Measurements from ENCODE around the gene MTX2.

The MTX2 gene
- 14.9 to 19.9 reads per million in 2 donors for total RNA-seq

DNA sequence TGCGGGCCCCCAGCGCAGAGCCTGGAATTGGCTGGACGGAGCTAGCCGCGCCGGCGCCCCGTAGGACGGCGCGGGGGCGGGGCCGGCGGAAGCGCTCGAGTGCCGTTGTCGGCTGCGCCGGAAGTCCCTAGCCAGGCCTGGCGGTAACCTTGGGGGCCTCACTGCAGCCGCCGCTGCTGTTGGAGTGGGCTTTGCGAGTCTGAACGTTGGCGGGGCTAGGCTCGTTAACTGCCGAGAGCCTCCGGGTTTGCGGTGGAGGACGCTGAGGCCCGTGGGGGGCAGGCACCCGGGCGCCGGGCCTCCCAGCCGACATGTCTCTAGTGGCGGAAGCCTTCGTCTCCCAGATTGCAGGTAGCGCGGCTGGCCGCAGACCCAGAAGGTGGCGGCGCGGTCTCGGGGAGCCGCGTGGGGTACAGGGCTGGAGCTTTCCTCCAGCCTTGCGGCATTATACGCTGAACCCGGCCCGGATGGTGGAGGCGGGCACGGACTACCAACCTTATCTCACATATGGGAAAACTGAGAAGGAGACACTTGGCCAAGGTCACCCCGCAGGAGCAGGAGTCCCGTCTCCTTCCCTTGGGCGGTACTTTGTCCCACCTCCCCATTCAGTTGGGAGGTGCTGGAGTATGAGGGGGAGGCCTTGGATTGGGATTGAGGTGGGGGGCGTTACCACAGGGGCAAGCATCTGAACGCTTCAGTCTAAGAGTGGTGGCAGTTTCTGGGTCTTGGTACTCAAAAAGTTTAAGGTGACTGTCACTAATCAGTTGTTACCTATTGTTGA is at the start of gene MTX2:
Gene MTX2, plus strand, starts transcription at position 124 of the 781 bp plus-strand sequence. Its CDS starts 188 bp downstream, at position 312.
- peak; percentile 59 for DNase-seq

DNA sequence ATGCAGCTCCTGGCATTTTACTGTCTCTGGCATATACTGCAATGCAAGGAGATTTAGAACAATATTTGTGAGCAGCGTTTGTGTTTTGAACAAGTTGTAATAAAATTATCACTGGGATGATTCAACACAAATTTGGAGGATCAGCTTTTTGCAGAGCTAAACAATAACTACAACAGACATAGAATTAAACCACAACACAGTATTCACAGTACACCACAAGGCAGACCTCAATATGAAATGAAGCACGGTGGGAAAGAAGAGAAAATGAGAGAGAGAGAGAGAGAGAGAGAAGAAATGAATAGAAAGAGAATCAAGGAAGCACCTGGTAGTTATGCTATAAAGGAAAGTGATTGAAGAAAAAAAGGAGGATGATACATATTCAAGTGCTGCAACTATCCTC is 41.4 kb upstream of the MTX2 start:
- DNase-seq: no peak

DNA sequence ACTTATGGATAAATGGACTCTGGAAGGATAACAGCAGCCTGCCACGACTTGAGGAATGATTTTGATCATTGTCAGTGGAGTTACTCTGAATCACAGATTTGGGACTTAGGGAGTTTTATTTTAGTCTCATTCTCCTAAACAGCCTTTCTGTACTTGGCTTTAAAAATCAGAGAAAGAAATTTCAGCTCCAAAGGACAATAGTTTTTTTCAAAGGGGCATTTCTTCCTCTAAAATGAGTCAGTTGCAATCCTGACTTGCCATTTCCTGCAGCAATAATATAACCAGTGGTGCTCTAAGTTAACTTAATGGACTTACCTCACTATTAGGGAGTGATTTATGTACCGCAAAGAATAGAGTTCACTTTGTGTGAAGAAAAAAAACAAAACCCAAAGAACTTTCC is 35.1 kb upstream of the MTX2 start:
- DNase-seq: no peak

DNA sequence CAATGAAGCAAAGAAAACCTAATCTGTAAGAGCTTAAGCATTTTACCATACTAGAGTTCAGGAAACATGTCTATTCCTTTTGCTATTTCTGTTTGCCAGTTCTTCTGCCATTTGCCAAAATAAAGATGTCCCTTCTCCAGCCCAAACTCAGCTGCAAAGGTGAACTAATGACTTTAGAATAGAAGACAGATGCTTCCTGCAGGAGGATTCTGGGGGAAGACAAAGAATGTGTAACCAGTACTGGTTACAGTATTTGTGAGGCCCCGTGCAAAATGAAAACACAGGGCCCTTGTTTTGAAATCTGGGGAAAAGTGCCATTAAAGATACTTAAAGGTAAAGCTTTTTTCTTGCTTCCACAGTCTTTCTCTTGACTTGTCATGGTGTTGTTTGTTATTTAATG is 34.3 kb upstream of the MTX2 start:
- DNase-seq: no peak

DNA sequence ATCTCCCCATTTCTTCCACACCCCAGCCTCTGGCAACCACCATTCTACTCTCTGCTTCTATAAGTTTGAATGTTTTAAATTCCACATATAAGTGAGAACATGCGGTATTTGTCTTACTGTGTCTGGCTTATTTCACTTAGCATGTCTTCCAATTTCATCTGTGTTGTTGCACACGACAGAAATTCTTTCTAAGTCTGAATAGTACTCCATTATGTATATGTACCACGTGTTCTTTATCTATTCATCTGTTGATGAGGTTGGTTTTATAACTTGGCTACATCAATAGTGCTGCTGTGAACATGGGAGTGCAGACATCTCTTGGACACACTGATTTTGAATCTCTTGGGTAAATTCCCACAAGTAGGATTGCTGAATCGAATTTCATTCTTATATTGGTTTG is 31.8 kb upstream of the MTX2 start:
- no peak for DNase-seq

DNA sequence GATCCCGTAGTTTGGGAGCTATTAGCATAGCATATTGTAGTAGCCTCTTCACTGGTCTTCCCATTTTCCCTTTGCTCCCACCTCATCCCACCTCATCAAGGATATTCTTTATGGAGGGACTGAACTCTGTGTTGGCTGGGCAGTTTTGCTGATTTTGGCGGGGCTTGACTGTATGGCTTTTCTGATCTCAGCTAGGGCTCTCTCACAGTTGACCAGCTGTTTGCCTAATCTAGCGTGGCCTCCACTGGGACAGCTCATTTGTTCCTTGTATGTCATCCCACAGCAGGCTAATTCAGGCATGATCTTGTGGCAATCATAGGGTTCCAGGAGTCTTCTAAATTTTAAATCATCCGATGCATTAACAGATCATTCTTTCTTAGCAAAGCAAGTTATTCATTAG is 30.2 kb upstream of the MTX2 start:
- no peak for DNase-seq

GRCh38 chr2:176240301-176240700 is 28.9 kb upstream of the MTX2 start:
- no peak for DNase-seq

DNA sequence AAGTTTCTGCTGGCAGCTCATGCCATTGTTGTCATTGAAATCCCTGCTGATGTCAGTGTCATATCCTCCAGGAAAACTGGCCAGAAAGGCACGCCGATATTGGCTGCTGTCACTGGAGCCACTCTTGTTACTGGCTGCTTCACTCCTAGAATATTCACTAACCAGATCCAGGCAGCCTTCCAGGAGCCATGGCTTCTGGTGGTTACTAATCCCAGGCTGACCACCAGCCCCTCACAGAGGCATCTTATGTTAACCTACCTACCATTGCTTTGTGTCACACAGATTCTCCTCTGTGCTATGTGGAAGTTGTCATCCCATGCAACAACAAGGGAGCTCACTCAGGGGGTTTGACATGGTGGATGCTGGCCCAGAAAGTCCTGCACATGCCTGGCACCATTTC is 27.0 kb upstream of the MTX2 start:
- DNase-seq: no peak

GRCh38 chr2:176246331-176246730 is 22.9 kb upstream of the MTX2 start:
- no peak for DNase-seq

DNA sequence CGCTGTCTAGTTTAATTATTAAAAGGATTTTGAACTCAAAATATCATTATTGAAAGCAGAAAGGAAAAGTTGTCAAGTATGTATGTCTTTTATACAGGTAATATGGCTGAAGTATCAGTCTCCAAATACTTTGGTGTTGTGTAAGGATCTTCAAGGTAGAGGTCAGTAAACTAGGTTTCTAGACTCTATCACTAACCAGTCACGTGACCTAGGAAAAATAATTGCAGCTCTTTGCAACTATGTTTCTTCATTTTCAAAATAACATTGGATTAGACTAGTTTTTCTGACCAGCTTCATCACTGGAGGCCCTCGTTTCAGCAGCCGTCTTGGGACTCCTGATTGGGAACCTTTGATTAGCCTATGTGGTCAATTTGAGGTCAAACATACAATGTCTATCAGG is 21.4 kb upstream of the MTX2 start:
- no peak for DNase-seq

- DNase-seq: no peak
Observed at GRCh38 chr2:176251928-176252327, 17.3 kb upstream of the MTX2 start.

DNA sequence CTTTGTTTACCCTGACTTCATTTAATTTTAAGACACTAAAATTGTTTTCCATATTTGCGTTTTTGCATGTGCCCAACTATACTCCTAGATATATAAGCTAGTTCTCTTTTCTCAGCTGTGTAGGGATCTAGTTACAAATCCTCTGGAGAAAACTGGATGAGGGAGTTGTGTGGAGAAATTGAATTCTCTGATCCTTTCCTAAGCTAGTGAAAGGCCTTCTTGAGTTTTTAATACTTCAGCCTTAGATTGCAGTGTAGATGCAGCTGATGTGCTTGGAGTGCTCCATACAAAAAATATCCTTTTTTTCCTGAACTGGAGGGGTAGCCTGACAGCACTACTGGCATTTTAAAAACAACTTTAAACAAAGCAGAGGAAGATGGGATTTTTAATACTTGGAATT is 8.6 kb upstream of the MTX2 start:
- no peak for DNase-seq

GRCh38 chr2:176261136-176261535 is 8.1 kb upstream of the MTX2 start:
- no peak for DNase-seq

DNA sequence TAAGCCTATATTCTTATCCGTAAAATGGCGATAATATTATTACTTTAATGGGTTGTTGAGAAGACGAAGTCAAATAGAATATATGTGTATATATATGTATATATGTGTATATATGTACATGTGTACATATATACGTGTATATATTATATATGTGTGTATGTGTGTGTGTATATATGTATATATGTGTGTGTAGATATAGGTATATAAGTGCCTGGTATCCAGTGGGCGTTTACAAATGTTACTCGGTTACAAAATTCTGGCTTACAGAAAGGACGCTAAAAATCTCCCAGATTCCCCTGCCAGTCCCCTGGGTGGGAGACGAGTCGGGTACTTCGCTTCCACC is 295 bp upstream of the MTX2 start:
- no peak for DNase-seq

DNA sequence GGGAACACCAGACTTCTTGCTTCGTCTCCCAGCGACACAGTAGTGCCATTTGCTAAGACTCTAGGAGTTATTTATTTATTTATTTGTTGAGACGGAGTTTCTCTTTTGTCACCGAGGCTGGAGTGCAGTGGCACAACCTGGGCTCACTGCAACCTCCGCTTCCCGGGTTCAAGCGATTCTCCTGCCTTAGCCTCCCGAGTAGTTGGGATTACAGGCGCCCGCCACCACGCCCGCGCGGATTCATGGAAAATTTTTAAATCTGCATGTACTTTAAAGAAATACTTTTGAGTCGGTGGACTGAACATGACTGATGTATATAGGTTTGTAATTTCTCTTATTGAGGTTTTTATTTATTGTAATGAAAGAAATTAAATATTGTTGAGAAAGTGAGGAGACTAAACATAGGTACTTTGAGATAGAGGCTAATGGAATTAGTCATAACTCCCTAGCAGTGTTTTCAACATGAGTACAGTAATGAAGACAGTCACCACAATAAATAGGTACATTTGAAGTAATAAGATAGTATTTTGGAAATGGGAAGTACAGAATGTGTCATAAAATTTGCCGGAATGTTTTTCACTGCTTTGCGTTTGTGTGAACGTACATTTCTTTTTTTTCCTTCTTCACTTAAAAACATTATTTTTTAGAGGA is 983 bp downstream of the MTX2 start:
- no peak for DNase-seq

DNA sequence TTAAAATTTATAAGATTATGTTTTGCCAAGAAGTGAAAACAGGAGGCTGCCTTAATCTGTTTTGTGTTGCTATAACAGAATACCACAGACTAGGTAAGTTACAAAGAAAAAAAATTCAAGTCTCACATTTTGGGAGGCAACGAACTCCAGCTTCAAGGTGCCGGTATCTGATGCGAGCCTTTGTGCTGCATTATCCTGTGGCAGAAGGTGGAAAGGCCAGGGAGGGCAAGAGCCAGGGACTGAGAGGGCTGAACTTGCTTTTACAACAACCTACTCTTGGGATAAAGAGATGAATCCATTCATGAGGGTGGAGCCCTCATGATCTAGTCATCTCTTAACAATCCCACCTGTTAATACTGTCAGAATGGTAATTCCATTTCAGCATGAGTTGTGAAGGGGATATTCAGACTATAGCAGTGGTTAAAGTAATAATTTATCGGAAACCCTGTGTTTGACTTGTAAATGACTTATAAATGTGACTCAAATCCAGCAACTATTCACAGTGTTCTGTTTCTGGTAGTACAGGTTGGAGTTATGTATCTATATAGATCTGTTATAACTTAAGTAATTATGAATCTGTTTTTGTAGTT is 3.7 kb downstream of the MTX2 start:
- DNase-seq: no peak

- DNase-seq: no peak
Observed at GRCh38 chr2:176278927-176279326, 9.7 kb downstream of the MTX2 start.

- DNase-seq: no peak
Observed at GRCh38 chr2:176280156-176280555, 10.9 kb downstream of the MTX2 start.

DNA sequence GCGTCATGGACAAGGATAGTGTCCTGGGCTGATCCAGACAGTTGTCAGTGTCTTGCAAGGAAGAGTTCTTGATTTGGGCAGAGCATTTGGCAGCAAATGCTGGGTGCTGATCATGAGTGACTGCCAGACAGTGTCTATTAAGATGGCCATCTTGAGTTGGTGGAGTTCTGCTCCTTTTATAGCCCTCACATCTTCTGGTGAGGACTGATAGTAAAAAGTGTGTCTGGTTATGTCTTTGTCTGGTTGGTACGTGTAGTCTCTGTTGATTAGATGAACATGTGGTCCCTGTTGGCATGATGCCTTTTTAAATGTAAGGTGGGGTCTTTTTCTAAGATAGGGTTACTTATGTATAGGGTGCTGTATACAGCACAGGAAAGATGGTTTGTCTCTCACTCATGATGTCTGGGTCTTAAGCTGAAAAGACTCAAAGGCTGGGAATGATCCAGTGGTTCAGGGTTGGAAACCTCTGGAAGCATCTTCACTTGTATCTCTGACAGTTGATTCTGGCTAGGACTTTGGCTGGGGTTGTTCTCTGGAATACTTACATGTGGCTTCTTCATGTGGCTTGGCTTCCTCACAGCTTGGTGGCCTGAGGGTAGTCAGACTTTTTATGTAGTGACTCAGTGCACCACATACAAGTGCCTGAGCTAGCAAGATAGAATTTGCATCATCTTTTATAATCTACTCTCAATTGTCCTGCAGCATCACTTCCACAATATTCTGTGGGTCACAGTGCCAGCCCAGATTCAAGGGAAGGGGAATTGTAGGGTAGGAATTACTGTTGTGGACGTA is 11.8 kb downstream of the MTX2 start:
- DNase-seq: no peak

DNA sequence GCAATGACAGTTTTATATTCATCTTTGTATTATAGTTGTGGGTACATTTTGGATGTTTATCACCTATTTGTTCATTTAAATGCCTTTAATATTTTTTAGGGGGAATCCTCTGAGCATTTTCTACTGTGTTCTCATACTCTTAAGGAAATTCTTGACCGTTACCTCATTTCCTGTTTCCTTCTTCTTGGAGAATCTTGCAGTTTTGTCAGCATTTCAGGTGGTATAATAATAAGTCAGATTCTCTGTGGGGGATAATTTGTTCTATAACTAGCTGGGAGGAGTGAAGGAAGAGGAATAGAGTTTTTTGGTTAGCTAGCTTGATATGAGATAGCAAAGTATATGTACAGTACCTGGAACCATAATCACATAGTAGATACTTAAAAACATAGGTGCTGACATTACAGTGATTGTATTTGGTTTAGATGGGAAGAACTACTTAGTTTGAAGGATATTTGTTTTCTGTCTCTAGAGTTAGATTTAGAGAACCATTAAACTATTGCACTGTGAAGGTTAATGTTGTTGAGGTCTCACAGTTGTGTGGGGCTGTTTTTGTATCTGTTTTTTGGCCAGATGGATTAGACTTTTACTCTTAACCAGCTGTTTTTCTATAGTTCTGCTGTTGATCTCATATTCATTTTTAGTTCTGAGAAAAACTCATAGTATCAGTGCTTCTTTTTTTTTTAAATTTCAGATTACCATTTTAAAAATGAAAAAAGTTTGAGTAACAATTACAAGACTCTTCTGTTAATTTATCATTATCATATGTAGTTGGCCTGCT is 14.2 kb downstream of the MTX2 start:
- DNase-seq: no peak

DNA sequence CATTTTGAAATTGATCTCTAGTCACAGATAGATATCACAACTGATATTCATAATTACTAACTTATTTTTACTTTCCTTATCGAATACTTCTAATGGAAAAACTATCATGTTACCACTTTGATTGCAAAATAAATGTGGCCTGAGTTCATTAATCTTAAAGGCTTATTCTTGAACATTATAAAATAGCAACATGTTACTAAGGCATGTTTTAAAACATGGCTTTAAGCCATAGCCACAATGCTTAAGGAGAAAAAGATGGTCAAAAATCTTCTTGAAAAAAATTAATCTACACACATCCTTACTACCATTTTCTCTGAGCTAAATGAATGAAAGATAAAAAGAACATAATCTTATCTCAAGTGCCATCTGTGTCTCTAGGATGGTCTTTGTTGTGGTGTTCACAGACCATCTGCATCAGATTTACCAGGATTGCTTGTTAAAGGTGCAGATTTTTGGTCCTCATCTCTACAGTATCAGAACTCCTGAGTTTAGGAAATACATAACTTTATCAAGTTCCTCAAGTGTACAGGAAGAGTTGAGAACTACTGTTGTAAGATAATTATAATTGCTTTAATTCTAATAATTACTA is 15.3 kb downstream of the MTX2 start:
- no peak for DNase-seq

- no peak for DNase-seq
Observed at GRCh38 chr2:176285321-176285720, 16.1 kb downstream of the MTX2 start.

Measured in activated gamma-delta T cell (primary cell).